ENCODE measurements around the gene C7orf25.
"Not testable (repeated sequence)": the region's sequence is repeated elsewhere in the genome, so short reads cannot be mapped to it uniquely, and the experiment has no call there.

The C7orf25 gene

GRCh38 chr7:42913591-42913990 lies 1.7 kb upstream of the C7orf25 start:
- H3K4me2 ChIP-seq = no peak overlapping the region
- no peak for TF ChIP-seq Cebpa-rat (IDR thresholded peaks at IDR 0.05)
- H4K20me1 ChIP-seq = no peaks in the 10 kb centered on the region
- H3K27ac ChIP-seq = no peak overlapping the region
- H3K4me1 ChIP-seq = peaks cover 19% of the 10 kb centered on the region
- no peak overlapping the region for H3K4me3 ChIP-seq
- H3K9ac ChIP-seq = no peak overlapping the region
- H3K36me3 ChIP-seq = peaks cover 45% of the 10 kb centered on the region
- H3K27me3 ChIP-seq = no peaks in the 10 kb centered on the region
- no peaks in the 10 kb centered on the region for H3K9me3 ChIP-seq

- TF ChIP-seq Cebpa-rat (IDR thresholded peaks at IDR 0.05) = no peak
- Histone ChIP-seq H3K27me3 (no peaks in the 10 kb centered on the region), H3K4me1 (peaks cover 19% of the 10 kb centered on the region), H3K4me2 (peak overlapping the region; percentile 93), H3K9me3 (no peaks in the 10 kb centered on the region), H3K36me3 (peaks cover 14% of the 10 kb centered on the region; the same call in 1 of the 2 replicates), H3K4me3 (no peak overlapping the region), H4K20me1 (no peaks in the 10 kb centered on the region), H3K9ac (no peak overlapping the region), H3K27ac (no peak overlapping the region)
Observed at GRCh38 chr7:42910306-42910705, 1.6 kb downstream of the C7orf25 start.

GRCh38 chr7:42907316-42907715 lies 4.6 kb downstream of the C7orf25 start:
- Histone ChIP-seq H3K27me3 (no peaks in the 10 kb centered on the region), H3K36me3 (0 out of 2 replicates have a peak, but pooled peaks cover 8% of the 10 kb centered on the region), H3K9me3 (no peaks in the 10 kb centered on the region), H3K4me3 (no peak overlapping the region), H4K20me1 (no peaks in the 10 kb centered on the region), H3K9ac (no peak overlapping the region), H3K4me1 (peaks cover 14% of the 10 kb centered on the region), H3K27ac (no peak overlapping the region), H3K4me2 (no peak overlapping the region)
- no peak for TF ChIP-seq Cebpa-rat (IDR thresholded peaks at IDR 0.05)

- Histone ChIP-seq H3K4me1 (peaks cover 11% of the 10 kb centered on the region), H3K9me3 (no peaks in the 10 kb centered on the region), H3K4me2 (no peak overlapping the region), H3K27ac (no peak overlapping the region), H3K4me3 (no peak overlapping the region), H3K27me3 (no peaks in the 10 kb centered on the region), H3K36me3 (0 out of 2 replicates have a peak, but pooled peaks cover 8% of the 10 kb centered on the region), H3K9ac (no peak overlapping the region), H4K20me1 (no peaks in the 10 kb centered on the region)
- TF ChIP-seq Cebpa-rat (IDR thresholded peaks at IDR 0.05) = no peak
Observed at GRCh38 chr7:42906181-42906580, 5.7 kb downstream of the C7orf25 start.

- no peaks in the 10 kb centered on the region for H4K20me1 ChIP-seq
- no peak overlapping the region for H3K27ac ChIP-seq
- no peaks in the 10 kb centered on the region for H3K4me1 ChIP-seq
- TF ChIP-seq Cebpa-rat (IDR thresholded peaks at IDR 0.05) = no peak
- H3K27me3 ChIP-seq = no peaks in the 10 kb centered on the region
- no peak overlapping the region for H3K4me3 ChIP-seq
- no peaks in the 10 kb centered on the region for H3K9me3 ChIP-seq
- H3K4me2 ChIP-seq = no peak overlapping the region
- no peaks in the 10 kb centered on the region for H3K36me3 ChIP-seq
- H3K9ac ChIP-seq = no peak overlapping the region
Observed at GRCh38 chr7:42902331-42902730, 9.5 kb downstream of the C7orf25 start.

- Histone ChIP-seq H3K27me3 (no peaks in the 10 kb centered on the region), H3K36me3 (no peaks in the 10 kb centered on the region), H3K9ac (no peak overlapping the region), H3K27ac (no peak overlapping the region), H3K4me3 (no peak overlapping the region), H4K20me1 (no peaks in the 10 kb centered on the region), H3K4me1 (no peaks in the 10 kb centered on the region; the same call in 1 of the 2 replicates), H3K9me3 (no peaks in the 10 kb centered on the region), H3K4me2 (no peak overlapping the region)
- no peak for TF ChIP-seq Cebpa-rat (IDR thresholded peaks at IDR 0.05)
Observed at GRCh38 chr7:42900842-42901241, 11.0 kb downstream of the C7orf25 start.

GRCh38 chr7:42893346-42894240 lies 18.3 kb downstream of the C7orf25 start:
- H3K27ac ChIP-seq = no peak overlapping the region
- H3K4me3 ChIP-seq = no peak overlapping the region
- no peaks in the 10 kb centered on the region for H3K27me3 ChIP-seq
- no peaks in the 10 kb centered on the region for H3K36me3 ChIP-seq
- H3K4me1 ChIP-seq = peaks cover 22% of the 10 kb centered on the region
- TF ChIP-seq Cebpa-rat (IDR thresholded peaks at IDR 0.05) = no peak
- no peak overlapping the region for H3K4me2 ChIP-seq
- no peaks in the 10 kb centered on the region for H4K20me1 ChIP-seq
- 0 out of 2 replicates have a peak, but pooled peaks cover 9% of the 10 kb centered on the region for H3K9me3 ChIP-seq
- no peak overlapping the region for H3K9ac ChIP-seq

GRCh38 chr7:42886893-42887505 lies 24.9 kb downstream of the C7orf25 start:
- no peak overlapping the region for H3K27ac ChIP-seq

GRCh38 chr7:42886129-42886528 lies 25.7 kb downstream of the C7orf25 start:
- Histone ChIP-seq H3K27me3 (no peaks in the 10 kb centered on the region), H3K27ac (no peak overlapping the region), H3K4me3 (no peak overlapping the region), H3K4me1 (peaks cover 79% of the 10 kb centered on the region), H3K9me3 (peaks cover 7% of the 10 kb centered on the region; the same call in 1 of the 2 replicates), H3K36me3 (no peaks in the 10 kb centered on the region), H3K9ac (no peak overlapping the region), H4K20me1 (no peaks in the 10 kb centered on the region), H3K4me2 (peak overlapping the region; percentile 29; the same call in 1 of the 2 replicates)
- TF ChIP-seq Cebpa-rat (IDR thresholded peaks at IDR 0.05) = no peak

More at GRCh38 chr7:42886893-42887505, 24.9 kb downstream of the C7orf25 start:
- TF ChIP-seq Cebpa-rat (IDR thresholded peaks at IDR 0.05) = no peak
- no peaks in the 10 kb centered on the region for H4K20me1 ChIP-seq
- H3K4me1 ChIP-seq = peaks cover 73% of the 10 kb centered on the region
- H3K9me3 ChIP-seq = peaks cover 7% of the 10 kb centered on the region; the same call in 1 of the 2 replicates
- peak overlapping the region; percentile 93 for H3K4me2 ChIP-seq
- no peak overlapping the region for H3K4me3 ChIP-seq
- H3K27me3 ChIP-seq = no peaks in the 10 kb centered on the region
- no peak overlapping the region for H3K9ac ChIP-seq
- H3K36me3 ChIP-seq = no peaks in the 10 kb centered on the region

GRCh38 chr7:42885183-42885582 lies 26.7 kb downstream of the C7orf25 start:
- H3K9me3 ChIP-seq, H3K4me3 ChIP-seq: not testable (repeated sequence)
- H3K4me1 ChIP-seq = peaks cover 79% of the 10 kb centered on the region

More at GRCh38 chr7:42885183-42885582, 26.7 kb downstream of the C7orf25 start:
- peak overlapping the region; percentile 14; the same call in 1 of the 2 replicates for H3K27ac ChIP-seq
- H3K27me3 ChIP-seq, H3K9ac ChIP-seq, H4K20me1 ChIP-seq, H3K36me3 ChIP-seq: not testable (repeated sequence)
- peak overlapping the region; percentile 27; the same call in 1 of the 2 replicates for H3K4me2 ChIP-seq

Data from BLaER1 (cell line).